ENCODE data around the gene STAT3.

GRCh38 chr17:42380935-42381334, 7.3 kb downstream of the STAT3 start:
- TF ChIP-seq EZH2 (IDR thresholded peaks at IDR 0.05; ENCODE audit: borderline replicate concordance) (no peak), EZH2phosphoT487 (IDR thresholded peaks at IDR 0.05; ENCODE audit: low read depth, severe bottlenecking, unreplicated experiment) (no peak)

All from hepatocyte (in vitro differentiated cells).